SU-DHL-6 (cell line): ENCODE data around the gene AKAP6.

Experiments
- CTCF ChIP-seq: fragments of 200-600 bp; sonication (generic); IDR thresholded peaks from one replicate; pipeline ENCODE4 v1.5.1; 2017; ENCODE audit warnings: antibody characterized with exemption, mild to moderate bottlenecking, low read length, moderate library complexity; ENCODE audit not compliant: insufficient read depth, poor library complexity, severe bottlenecking
- EZH2phosphoT487 ChIP-seq: fragments of 200-600 bp; sonication (generic), shearing (Covaris generic); conservative IDR thresholded peaks from 2 replicates; pipeline ENCODE4 v1.6.1; 2018; ENCODE audit warnings: mild to moderate bottlenecking, antibody characterized with exemption, low read length, moderate library complexity, mixed read lengths

- TF ChIP-seq CTCF (no peak), EZH2phosphoT487 (no peak)
Observed at GRCh38 chr14:32473464-32473855, 144.4 kb downstream of the AKAP6 start.
